ENCODE data around the gene ZNF865. TPM values are rescaled to one million over a fixed set of nuclear protein-coding genes. Genes with fewer than 3 reads are reported as not detected.

Gene ZNF865
- polyA plus RNA-seq, 1 donor from 2014 or later, result 0.36 TPM

GRCh38 chr19:55655648-55656040 lies 50.2 kb downstream of the ZNF865 start:
- peak overlapping the region; percentile 93 to 100 (median 99) for H3K27ac Mint-ChIP-seq
- H3K27me3 Mint-ChIP-seq, result no peaks in the 10 kb centered on the region
- peaks cover 28 to 39% (median 32%) of the 10 kb centered on the region in 3 donors for H3K4me1 Mint-ChIP-seq
- H3K36me3 Mint-ChIP-seq, result peaks cover 2% of the 10 kb centered on the region
- no peaks in the 10 kb centered on the region for H3K9me3 Mint-ChIP-seq
- peak overlapping the region; percentile 94 to 100 (median 96) for H3K4me3 Mint-ChIP-seq

GRCh38 chr19:55656552-55656951 lies 51.1 kb downstream of the ZNF865 start:
- no peaks in the 10 kb centered on the region for H3K9me3 Mint-ChIP-seq
- H3K4me1 Mint-ChIP-seq, result peaks cover 24 to 39% (median 32%) of the 10 kb centered on the region in 3 donors
- H3K36me3 Mint-ChIP-seq, result peaks cover 2% of the 10 kb centered on the region

GRCh38 chr19:55656988-55657747 lies 51.7 kb downstream of the ZNF865 start:
- peak overlapping the region; percentile 94 to 100 (median 96) for H3K4me3 Mint-ChIP-seq
- H3K27me3 Mint-ChIP-seq, result no peaks in the 10 kb centered on the region
- H3K9me3 Mint-ChIP-seq, result no peaks in the 10 kb centered on the region
- H3K4me1 Mint-ChIP-seq, result peaks cover 27 to 39% (median 32%) of the 10 kb centered on the region in 3 donors
- peaks cover 2% of the 10 kb centered on the region for H3K36me3 Mint-ChIP-seq
- H3K27ac Mint-ChIP-seq, result peak overlapping the region; percentile 73 to 100 (median 84)

More at GRCh38 chr19:55656552-55656951, 51.1 kb downstream of the ZNF865 start:
- Mint-ChIP-seq H3K27ac (peak overlapping the region in 2 of 3 donors; percentile 93 to 100), H3K4me3 (peak overlapping the region; percentile 94 to 100 (median 96)), H3K27me3 (no peaks in the 10 kb centered on the region)

GRCh38 chr19:55658846-55659459 lies 53.5 kb downstream of the ZNF865 start:
- H3K27ac Mint-ChIP-seq, result peak overlapping the region in 1 of 3 donors; percentile 100
- peak overlapping the region in 3 of 4 donors; percentile 73 to 81 (median 73) for H3K4me3 Mint-ChIP-seq
- peaks cover 4% of the 10 kb centered on the region for H3K36me3 Mint-ChIP-seq

GRCh38 chr19:55659822-55660221 lies 54.4 kb downstream of the ZNF865 start:
- peak overlapping the region in 3 of 4 donors; percentile 73 to 81 (median 73) for H3K4me3 Mint-ChIP-seq
- no peaks in the 10 kb centered on the region for H3K9me3 Mint-ChIP-seq
- H3K27ac Mint-ChIP-seq, result peak overlapping the region in 2 of 3 donors; percentile 71 to 82
- peaks cover 30 to 36% (median 33%) of the 10 kb centered on the region in 3 donors for H3K4me1 Mint-ChIP-seq
- H3K27me3 Mint-ChIP-seq, result no peaks in the 10 kb centered on the region
- peaks cover 2% of the 10 kb centered on the region for H3K36me3 Mint-ChIP-seq

More at GRCh38 chr19:55658846-55659459, 53.5 kb downstream of the ZNF865 start:
- H3K27me3 Mint-ChIP-seq, result no peaks in the 10 kb centered on the region
- no peaks in the 10 kb centered on the region for H3K9me3 Mint-ChIP-seq
- peaks cover 30 to 40% (median 36%) of the 10 kb centered on the region in 3 donors for H3K4me1 Mint-ChIP-seq

- Mint-ChIP-seq H3K27ac (no peak overlapping the region), H3K4me1 (peaks cover 30 to 36% (median 32%) of the 10 kb centered on the region in 3 donors), H3K36me3 (peaks cover 2% of the 10 kb centered on the region), H3K4me3 (peak overlapping the region in 2 of 4 donors; percentile 17 to 81), H3K27me3 (no peaks in the 10 kb centered on the region), H3K9me3 (no peaks in the 10 kb centered on the region)
Measured at GRCh38 chr19:55660404-55660803, 55.0 kb downstream of the ZNF865 start.

GRCh38 chr19:55660991-55661390 lies 55.5 kb downstream of the ZNF865 start:
- Mint-ChIP-seq H3K27ac (no peak overlapping the region), H3K4me3 (no peak overlapping the region), H3K36me3 (peaks cover 2% of the 10 kb centered on the region), H3K27me3 (no peaks in the 10 kb centered on the region), H3K9me3 (no peaks in the 10 kb centered on the region), H3K4me1 (peaks cover 27 to 32% (median 31%) of the 10 kb centered on the region in 3 donors)

- peaks cover 23 to 26% (median 24%) of the 10 kb centered on the region in 3 donors for H3K4me1 Mint-ChIP-seq
- H3K9me3 Mint-ChIP-seq, result no peaks in the 10 kb centered on the region
- peak overlapping the region in 2 of 3 donors; percentile 46 to 47 for H3K27ac Mint-ChIP-seq
- H3K36me3 Mint-ChIP-seq, result peaks cover 2% of the 10 kb centered on the region
- no peak overlapping the region for H3K4me3 Mint-ChIP-seq
- H3K27me3 Mint-ChIP-seq, result no peaks in the 10 kb centered on the region
Measured at GRCh38 chr19:55661826-55662225, 56.4 kb downstream of the ZNF865 start.

- Mint-ChIP-seq H3K9me3 (no peaks in the 10 kb centered on the region), H3K4me1 (peaks cover 7 to 15% (median 11%) of the 10 kb centered on the region in 3 donors), H3K27me3 (no peaks in the 10 kb centered on the region), H3K36me3 (peaks cover 2% of the 10 kb centered on the region), H3K27ac (peak overlapping the region in 2 of 3 donors; percentile 23 to 37), H3K4me3 (no peak overlapping the region)
Measured at GRCh38 chr19:55663846-55664536, 58.5 kb downstream of the ZNF865 start.

GRCh38 chr19:55666343-55667005 lies 61.0 kb downstream of the ZNF865 start:
- H3K9me3 Mint-ChIP-seq, result no peaks in the 10 kb centered on the region
- H3K27me3 Mint-ChIP-seq, result no peaks in the 10 kb centered on the region
- H3K36me3 Mint-ChIP-seq, result peaks cover 2% of the 10 kb centered on the region
- peaks cover 6 to 12% (median 11%) of the 10 kb centered on the region in 3 donors for H3K4me1 Mint-ChIP-seq
- no peak overlapping the region for H3K4me3 Mint-ChIP-seq
- H3K27ac Mint-ChIP-seq, result peak overlapping the region in 1 of 3 donors; percentile 71

Other genes starting within 250 kb of the ZNF865 start
- not detected for gene GARIN5B, start 242.4 kb upstream of the ZNF865 start, polyA plus RNA-seq
- gene IL11, start 235.2 kb upstream of the ZNF865 start, polyA plus RNA-seq, result not detected
- not detected for gene TMEM190, start 228.8 kb upstream of the ZNF865 start, polyA plus RNA-seq
- gene TMEM238, start 221.4 kb upstream of the ZNF865 start, polyA plus RNA-seq, result 1.1 TPM
- gene RPL28, start 219.7 kb upstream of the ZNF865 start, polyA plus RNA-seq, result 825 TPM
- gene UBE2S, start 197.9 kb upstream of the ZNF865 start, polyA plus RNA-seq, result 37.6 TPM
- gene SHISA7, start 162.3 kb upstream of the ZNF865 start, polyA plus RNA-seq, result not detected
- gene ISOC2, start 144.0 kb upstream of the ZNF865 start, polyA plus RNA-seq, result 40.0 TPM
- gene C19orf85, start 140.9 kb upstream of the ZNF865 start, polyA plus RNA-seq, result not detected
- gene ZNF628, start 129.0 kb upstream of the ZNF865 start, polyA plus RNA-seq, result 0.34 TPM
- 6.1 TPM for gene NAT14, start 120.5 kb upstream of the ZNF865 start, polyA plus RNA-seq
- not detected for gene SSC5D, start 117.2 kb upstream of the ZNF865 start, polyA plus RNA-seq
- not detected for gene SBK2, start 68.5 kb upstream of the ZNF865 start, polyA plus RNA-seq
- not detected for gene SBK3, start 60.1 kb upstream of the ZNF865 start, polyA plus RNA-seq
- 0.79 TPM for gene ZNF579, start 24.8 kb upstream of the ZNF865 start, polyA plus RNA-seq
- 3.1 TPM for gene FIZ1, start 6.1 kb upstream of the ZNF865 start, polyA plus RNA-seq
- 49.6 TPM for gene ZNF524, start 5.4 kb upstream of the ZNF865 start, polyA plus RNA-seq
- 2.4 TPM for gene ZNF784, start 18.9 kb downstream of the ZNF865 start, polyA plus RNA-seq
- gene ZNF580, start 35.4 kb downstream of the ZNF865 start, polyA plus RNA-seq, result 38.4 TPM
- 79.3 TPM for gene ZNF581, start 38.0 kb downstream of the ZNF865 start, polyA plus RNA-seq
- 16.0 TPM for gene CCDC106, start 42.6 kb downstream of the ZNF865 start, polyA plus RNA-seq
- 14.2 TPM for gene U2AF2, start 49.4 kb downstream of the ZNF865 start, polyA plus RNA-seq
- 29.9 TPM for gene EPN1, start 69.6 kb downstream of the ZNF865 start, polyA plus RNA-seq
- gene NLRP9, start 132.8 kb downstream of the ZNF865 start, polyA plus RNA-seq, result not detected
- not detected for gene RFPL4A, start 153.4 kb downstream of the ZNF865 start, polyA plus RNA-seq
- not detected for gene RFPL4AL1, start 163.5 kb downstream of the ZNF865 start, polyA plus RNA-seq
- 0.20 TPM for gene NLRP11, start 226.4 kb downstream of the ZNF865 start, polyA plus RNA-seq
- not detected for gene NLRP4, start 230.9 kb downstream of the ZNF865 start, polyA plus RNA-seq

Measured in IgD-negative memory B cell (primary cell).